NK-92 (cell line): ENCODE measurements around the gene NABP1.

Source experiments
- DNase-seq: peaks from one replicate; lab custom pipeline; 2025; ENCODE audit not compliant: unreplicated experiment; lab: John Stamatoyannopoulos, UW

NABP1 gene

GRCh38 chr2:191703079-191703725 lies 25.3 kb downstream of the NABP1 start:
- DNase-seq: no peak

DNA sequence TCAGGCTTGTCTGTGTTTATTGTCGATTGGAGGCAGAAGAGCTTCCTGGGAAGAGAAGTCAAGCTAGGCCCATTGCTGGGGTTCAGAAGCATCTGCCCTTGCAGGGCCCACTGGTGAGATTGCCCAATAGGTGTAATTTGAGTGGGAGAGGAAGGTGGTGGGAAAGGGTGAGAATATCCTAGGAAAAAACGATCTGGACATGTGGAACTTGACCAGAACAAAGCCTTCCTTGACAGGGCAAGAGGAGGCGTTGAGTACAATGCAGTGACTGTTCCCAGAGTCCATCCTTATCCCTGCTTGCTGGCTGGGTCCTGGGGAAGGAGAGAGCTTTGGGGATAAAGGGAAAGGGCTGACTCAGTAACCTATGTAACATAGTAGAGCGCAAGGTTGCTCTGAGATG lies 27.1 kb downstream of the NABP1 start:
- DNase-seq: no peak

DNA sequence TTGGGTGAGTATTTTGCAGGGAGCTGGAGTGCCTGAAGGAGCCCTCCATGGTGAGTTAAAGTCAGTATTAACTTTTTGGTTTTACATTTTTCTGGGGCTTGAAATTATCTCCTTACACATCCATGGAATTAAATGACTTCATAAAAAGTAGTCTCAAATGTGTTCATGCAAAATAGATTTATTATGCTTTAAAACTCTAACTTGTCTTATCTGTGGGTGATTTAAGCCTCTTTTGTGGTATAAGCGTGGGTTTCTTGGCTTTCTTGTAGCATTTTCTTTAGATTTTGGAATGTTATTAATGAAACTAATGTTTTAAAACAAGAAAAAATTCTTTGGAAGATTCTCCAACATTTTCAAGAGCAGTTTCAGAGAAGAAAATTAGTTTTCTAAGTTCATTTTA lies 27.8 kb downstream of the NABP1 start:
- no peak for DNase-seq

- DNase-seq: no peak
Observed at GRCh38 chr2:191706791-191707190, 28.9 kb downstream of the NABP1 start.

DNA sequence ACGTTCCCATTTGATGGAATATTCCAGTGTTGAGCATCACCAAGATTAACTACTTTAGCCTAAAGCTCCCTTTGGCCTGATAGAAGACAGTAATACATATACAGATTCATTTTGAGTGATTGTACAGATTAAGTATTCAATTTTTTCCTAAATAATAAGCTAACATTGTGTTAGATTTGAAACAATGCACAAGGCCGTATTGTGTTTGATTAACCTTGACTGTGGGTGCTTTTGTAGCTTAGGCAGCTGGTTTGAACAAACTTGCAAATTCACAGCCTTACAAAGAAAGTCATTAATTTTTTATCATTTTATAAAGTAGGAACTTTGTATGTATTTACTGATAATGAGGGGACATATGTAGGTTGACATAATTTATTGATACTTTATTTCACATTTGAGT lies 29.6 kb downstream of the NABP1 start:
- no peak for DNase-seq

- no peak for DNase-seq
Observed at GRCh38 chr2:191710411-191710900, 32.5 kb downstream of the NABP1 start.

GRCh38 chr2:191711621-191712020 lies 33.7 kb downstream of the NABP1 start:
- DNase-seq: no peak

GRCh38 chr2:191713837-191714236 lies 35.9 kb downstream of the NABP1 start:
- no peak for DNase-seq

GRCh38 chr2:191714925-191715324 lies 37.0 kb downstream of the NABP1 start:
- no peak for DNase-seq

DNA sequence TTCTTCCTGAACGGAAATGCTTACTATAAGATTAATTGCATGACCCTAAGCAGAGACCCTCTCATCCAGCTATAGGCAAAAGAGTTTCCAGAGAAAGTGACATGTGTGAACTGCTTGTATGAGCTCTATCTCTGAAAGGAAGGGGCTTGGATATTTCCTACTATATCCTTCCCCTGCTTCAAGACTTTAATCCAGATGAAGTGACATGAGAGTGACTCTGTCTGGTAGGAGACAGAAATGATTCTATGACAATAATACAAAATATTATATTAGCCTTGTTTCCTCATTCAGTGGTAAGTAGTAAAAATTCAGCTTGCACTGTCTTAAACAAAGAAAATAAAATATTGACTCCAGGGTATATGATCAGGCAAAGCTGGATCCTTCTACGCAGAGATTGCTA lies 37.5 kb downstream of the NABP1 start:
- no peak for DNase-seq

DNA sequence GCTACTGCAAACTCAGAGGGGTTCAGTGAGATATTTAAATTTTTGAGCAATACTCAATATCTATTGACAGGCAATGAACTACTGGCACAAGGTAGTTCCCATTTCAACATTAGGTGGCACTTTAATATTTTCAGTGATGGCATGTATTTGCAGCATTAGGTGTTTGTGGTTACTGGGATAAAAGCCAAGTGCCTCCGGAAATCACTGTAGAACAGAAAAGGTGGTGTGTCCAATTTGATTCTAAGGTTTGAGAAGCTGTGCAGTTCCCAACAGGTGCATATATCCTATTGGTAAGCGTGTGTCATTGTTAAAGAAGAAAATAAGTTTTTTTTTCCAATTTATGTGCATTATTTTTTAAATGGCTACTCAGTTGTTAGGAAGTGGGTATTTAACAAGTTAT lies 41.3 kb downstream of the NABP1 start:
- DNase-seq: no peak

- DNase-seq: no peak
Observed at GRCh38 chr2:191719938-191720337, 42.0 kb downstream of the NABP1 start.

DNA sequence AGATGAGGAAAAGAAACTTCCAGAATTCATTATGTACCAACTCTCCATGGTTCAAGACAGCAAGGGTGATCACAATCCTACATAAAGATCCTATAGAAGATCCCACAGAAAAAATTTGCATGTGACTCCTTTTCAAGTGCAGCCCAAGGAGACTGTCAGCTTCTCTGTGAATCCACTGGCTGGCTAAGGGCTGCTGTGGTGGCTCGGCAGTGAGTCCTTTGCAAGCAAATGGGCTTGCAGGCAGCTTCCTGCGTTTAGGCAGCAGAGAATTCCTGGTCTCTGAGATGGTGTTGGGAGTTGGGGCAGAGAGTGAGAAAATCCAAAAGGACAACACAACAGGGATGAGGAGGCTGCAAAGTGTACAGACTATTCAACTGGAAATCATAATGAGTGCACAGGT lies 43.4 kb downstream of the NABP1 start:
- no peak for DNase-seq

- no peak for DNase-seq
Observed at GRCh38 chr2:191724015-191724414, 46.1 kb downstream of the NABP1 start.

GRCh38 chr2:191728750-191729624 lies 51.1 kb downstream of the NABP1 start:
- DNase-seq: no peak

- no peak for DNase-seq
Observed at GRCh38 chr2:191730263-191730662, 52.3 kb downstream of the NABP1 start.
